Measurements from ENCODE around the gene SIX1.

- no peak for TF ChIP-seq ZNF274 (IDR thresholded peaks at IDR 0.05; ENCODE audit: low read depth, low read length)
- no peak for TF ChIP-seq EZH2 (IDR thresholded peaks at IDR 0.05)
- no peak for TF ChIP-seq SP1 (IDR thresholded peaks at IDR 0.05; ENCODE audit: low read depth)
- TF ChIP-seq ZBTB33 (IDR thresholded peaks at IDR 0.05; ENCODE audit: extremely low read depth, insufficient replicate concordance, low read length): no peak
- no peak for TF ChIP-seq REST (IDR thresholded peaks at IDR 0.05; ENCODE audit: low read depth)
- TF ChIP-seq MAX (IDR thresholded peaks at IDR 0.05): no peak
- TF ChIP-seq POLR2A (IDR thresholded peaks at IDR 0.05; ENCODE audit: borderline replicate concordance, extremely low read depth, insufficient read depth, insufficient read length): no peak
- TF ChIP-seq EZH2phosphoT487 (IDR thresholded peaks at IDR 0.05; ENCODE audit: borderline replicate concordance): no peak
Observed at GRCh38 chr14:60649875-60650372, 647 bp upstream of the SIX1 start.
